Lower leg skin (tissue), 3 donors: ENCODE measurements around the gene SEC16B.

Experiments
- POLR2A ChIP-seq, 2 donors: fragments of 450-650 bp; IDR thresholded peaks; one replicate each; pipeline ENCODE4 v1.6.1; 2016 to 2017; ENCODE audit warnings: antibody characterized with exemption in 2 of 2, mild to moderate bottlenecking in 1 of 2, moderate library complexity in 1 of 2
- TF ChIP-seq, protein P1 (sequence below), 3 donors: fragments of 450-650 bp; IDR thresholded peaks; one replicate each; pipeline ENCODE4 v1.5.1; 2016; ENCODE audit warnings: antibody characterized with exemption in 3 of 3, mild to moderate bottlenecking in 3 of 3, moderate library complexity in 2 of 3

DNA sequence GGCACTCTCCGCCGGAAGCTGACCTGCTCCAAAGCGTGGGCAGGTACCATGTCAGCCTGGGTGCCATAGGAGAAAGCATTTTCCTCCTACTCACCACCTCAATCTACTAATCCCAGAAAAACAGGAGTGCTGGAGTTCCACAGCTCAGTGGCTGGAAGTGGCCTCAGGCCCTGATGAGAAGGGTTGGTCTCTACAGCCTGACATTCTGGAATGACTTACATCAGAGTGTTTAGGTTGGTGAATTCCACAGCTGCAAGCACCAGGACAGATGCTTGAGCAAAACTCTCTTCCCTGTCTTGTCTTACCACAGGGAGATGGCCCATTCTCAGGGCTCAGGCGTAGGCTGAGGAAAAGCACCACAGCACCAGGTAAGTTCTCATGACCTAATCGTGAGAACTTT is 5.5 kb downstream of the SEC16B start:
- TF ChIP-seq, protein P1, sequence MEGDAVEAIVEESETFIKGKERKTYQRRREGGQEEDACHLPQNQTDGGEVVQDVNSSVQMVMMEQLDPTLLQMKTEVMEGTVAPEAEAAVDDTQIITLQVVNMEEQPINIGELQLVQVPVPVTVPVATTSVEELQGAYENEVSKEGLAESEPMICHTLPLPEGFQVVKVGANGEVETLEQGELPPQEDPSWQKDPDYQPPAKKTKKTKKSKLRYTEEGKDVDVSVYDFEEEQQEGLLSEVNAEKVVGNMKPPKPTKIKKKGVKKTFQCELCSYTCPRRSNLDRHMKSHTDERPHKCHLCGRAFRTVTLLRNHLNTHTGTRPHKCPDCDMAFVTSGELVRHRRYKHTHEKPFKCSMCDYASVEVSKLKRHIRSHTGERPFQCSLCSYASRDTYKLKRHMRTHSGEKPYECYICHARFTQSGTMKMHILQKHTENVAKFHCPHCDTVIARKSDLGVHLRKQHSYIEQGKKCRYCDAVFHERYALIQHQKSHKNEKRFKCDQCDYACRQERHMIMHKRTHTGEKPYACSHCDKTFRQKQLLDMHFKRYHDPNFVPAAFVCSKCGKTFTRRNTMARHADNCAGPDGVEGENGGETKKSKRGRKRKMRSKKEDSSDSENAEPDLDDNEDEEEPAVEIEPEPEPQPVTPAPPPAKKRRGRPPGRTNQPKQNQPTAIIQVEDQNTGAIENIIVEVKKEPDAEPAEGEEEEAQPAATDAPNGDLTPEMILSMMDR (IDR thresholded peaks at IDR 0.05), result no peak
- TF ChIP-seq POLR2A (IDR thresholded peaks at IDR 0.05), result no peak
